Measurements from ENCODE around the gene CMPK1. TPM values are rescaled to one million over a fixed set of nuclear protein-coding genes. Genes with fewer than 3 reads are reported as not detected.

Gene CMPK1
- total RNA-seq, 1 experiment from 2014 or later = 196 TPM

DNA sequence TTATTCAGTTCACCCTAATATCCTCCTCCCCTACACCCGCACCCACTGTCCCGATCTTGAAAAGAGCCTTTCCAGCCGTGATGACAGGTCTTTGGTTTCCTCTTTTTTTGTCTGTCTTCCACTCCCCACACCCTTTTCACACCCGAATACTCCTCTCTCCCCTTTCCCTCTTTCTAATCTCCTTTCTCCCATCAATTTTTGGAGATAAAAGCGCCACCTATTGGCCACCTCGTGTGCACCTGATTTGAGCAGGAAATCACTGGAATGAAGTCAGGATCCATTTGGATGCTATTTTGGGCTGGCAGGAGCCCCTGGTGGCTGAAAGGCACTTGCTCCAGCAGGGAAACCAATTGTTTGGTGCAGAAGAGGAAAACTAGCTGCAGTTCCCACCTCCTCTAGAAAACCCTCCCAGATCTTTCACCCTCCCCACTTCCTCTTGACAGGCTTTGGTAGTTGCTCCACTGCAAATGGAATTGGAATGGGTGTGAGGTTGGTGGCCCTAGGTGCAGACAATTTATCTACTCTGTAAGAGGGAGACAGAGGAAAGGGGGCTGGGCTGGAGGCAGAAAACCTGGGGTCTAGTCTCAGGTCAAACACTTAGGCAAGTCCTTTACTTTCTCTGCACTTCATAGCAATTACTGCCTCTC, 90.9 kb downstream of the CMPK1 start:
- peak; percentile 72 for DNase-seq (ENCODE audit: low read depth)

Other genes with a start within 250 kb of the CMPK1 start
- gene CYP4A22, start 196.3 kb upstream of the CMPK1 start, total RNA-seq (2014; rRNA removed; shearing (Covaris generic)) = not detected in 2 replicates
- 0.49 and 0.81 TPM in 2 replicates for gene PDZK1IP1, start 143.8 kb upstream of the CMPK1 start, total RNA-seq (2014; rRNA removed; shearing (Covaris generic))
- gene TAL1, start 101.6 kb upstream of the CMPK1 start, total RNA-seq (2014; rRNA removed; shearing (Covaris generic)) = not detected in 2 replicates
- gene STIL, start 19.6 kb upstream of the CMPK1 start, total RNA-seq (2014; rRNA removed; shearing (Covaris generic)) = 34.4 and 48.1 TPM in 2 replicates
- gene FOXE3, start 82.5 kb downstream of the CMPK1 start, total RNA-seq (2014; rRNA removed; shearing (Covaris generic)) = not detected in 2 replicates
- 0.37 and 0.94 TPM in 2 replicates for gene FOXD2, start 104.3 kb downstream of the CMPK1 start, total RNA-seq (2014; rRNA removed; shearing (Covaris generic))